Heart left ventricle (tissue), 16 donors: ENCODE results near the gene GRIFIN. TPM values are rescaled to one million over a fixed set of nuclear protein-coding genes. Genes with fewer than 3 reads are reported as not detected.

Experiments used
- ATAC-seq, 4 donors: fragments of 200-7000 bp; cut with Tn5 transposase; one replicate each; pipeline ENCODE4 v1.9.1; 2020 to 2022; ENCODE audit warnings: moderate library complexity in 4 of 4, mild to moderate bottlenecking in 3 of 4, moderate number of reproducible peaks in 1 of 4
- DNase-seq, 5 donors: peaks; one replicate each; pipeline ENCODE4 v3.0.0-alpha.2; 2020
- H3K27ac ChIP-seq, 12 donors: fragments of 200-600 bp; sonication (generic) in 4 of 12; one replicate each; pipeline versions ENCODE4 v1.5.0 to v1.8.0; 2016 to 2022; ENCODE audit warnings: mild to moderate bottlenecking in 2 of 12
- H3K27me3 ChIP-seq, 9 donors: fragments of 200-600 bp; sonication (generic) in 2 of 9; one replicate each; pipeline versions ENCODE4 v1.5.1 to v1.8.0; 2016 to 2022; ENCODE audit warnings: mild to moderate bottlenecking in 3 of 9
- H3K36me3 ChIP-seq, 9 donors: fragments of 200-600 bp; sonication (generic) in 2 of 9; one replicate each; pipeline versions ENCODE4 v1.5.0 to v1.8.0; 2018 to 2022; ENCODE audit warnings: mild to moderate bottlenecking in 2 of 9
- H3K4me1 ChIP-seq, 12 donors: fragments of 200-600 bp; sonication (generic) in 4 of 12; one replicate each; pipeline versions ENCODE4 v1.5.0 to v1.8.0; 2016 to 2022; ENCODE audit warnings: mild to moderate bottlenecking in 3 of 12
- H3K4me3 ChIP-seq, 12 donors: fragments of 200-600 bp; sonication (generic) in 4 of 12; one replicate each; pipeline versions ENCODE4 v1.5.0 to v1.8.0; 2017 to 2022; ENCODE audit warnings: mild to moderate bottlenecking in 9 of 12, moderate library complexity in 4 of 12
- H3K9me3 ChIP-seq, 12 donors: fragments of 200-600 bp; sonication (generic) in 4 of 12; one replicate each; pipeline versions ENCODE4 v1.5.0 to v1.8.0; 2016 to 2022; ENCODE audit warnings: mild to moderate bottlenecking in 1 of 12
- POLR2A ChIP-seq, 2 donors: fragments of 450-650 bp; IDR thresholded peaks; one replicate each; pipeline ENCODE4 v1.6.1; 2017; ENCODE audit warnings: antibody characterized with exemption in 2 of 2, mild to moderate bottlenecking in 2 of 2, moderate library complexity in 2 of 2
- WGBS, 4 donors: extraction: QIAGEN DNeasy Blood & Tissue Kit in 2 of 4; methylation state at CpG; one replicate each; pipeline versions ENCODE4 v1.1.5 to v1.1.7; 2013 to 2018; 5-methylcytosine and 5-hydroxymethylcytosine counted together
- intact Hi-C, 10 donors: fragments of 100-400 bp; cut with DNase I; formaldehyde crosslinking; loops; one replicate each; pipeline versions ENCODE4 v1.11.1 to v1.14.2; 2022
- polyA plus RNA-seq, 2 donors: library from polyadenylated mRNA; stranded (reverse); fragments of 200-250 nt; gene quantifications; one replicate each; pipeline ENCODE4 v1.2.3, GENCODE V29; 2013
- total RNA-seq, 9 donors: library from RNA; depleted of rRNA in 2 of 9; stranded (reverse); fragments of >200 nt in 2 of 9; fragmentation: NEBNext Ultra II Directional in 3 of 9; extraction: Animal tissue kit (Norgen Biotek cat#: 25700) in 3 of 9; gene quantifications; one replicate each; pipeline versions ENCODE4 v1.1.0 to v1.2.4, GENCODE V29; 2016 to 2023
- TF ChIP-seq, protein P1 (sequence below), 12 donors: fragments of 200-600 bp; sonication (generic) in 4 of 12; IDR thresholded peaks; one replicate each; pipeline versions ENCODE4 v1.5.0 to v1.8.0; 2018 to 2022; ENCODE audit warnings: antibody characterized with exemption in 12 of 12, mild to moderate bottlenecking in 5 of 12
- donor health status: ischemic (EF 13 %, LVEDD 7.1; RV severe dilation, severe dysfunction).
- donor health status: healthy with polysubstance abuse.
- donor health status: DM: no; HTN: yes; CAD: no.
- donor health status: DM: no; HTN: no; CAD: no.
- donor health status: ischemic (EF 25% LVEDD 6.9; RV normal size, moderate dysfunction).
- donor health status: ischemic (EF 25% LVEDD 5.7; RV mildly dilated, moderate dysfunction).
- donor health status: healthy.
- donor health status: DM: yes; HTN: yes; CAD: no.
- donor health status: ischemic (EF 35%, LVEDD 5.7; RV mildly dilated, moderate dysfunction).
- donor health status: nonischemic (EF 11% LVEDD 7.7; RV severe dilation, severe dysfunction).
- donor health status: DM: yes; HTN: yes; CAD: no.
- donor health status: PGD.
- donor health status: ischemic (EF 29% LVEDD 5.4; RV normal size, mild dysfunction).
- donor health status: nonischemic (EF 23%, LVEDD 6.1; RV moderate dilation, normal function).

The GRIFIN gene
- total and polyA plus RNA-seq, 11 donors = not detected

DNA sequence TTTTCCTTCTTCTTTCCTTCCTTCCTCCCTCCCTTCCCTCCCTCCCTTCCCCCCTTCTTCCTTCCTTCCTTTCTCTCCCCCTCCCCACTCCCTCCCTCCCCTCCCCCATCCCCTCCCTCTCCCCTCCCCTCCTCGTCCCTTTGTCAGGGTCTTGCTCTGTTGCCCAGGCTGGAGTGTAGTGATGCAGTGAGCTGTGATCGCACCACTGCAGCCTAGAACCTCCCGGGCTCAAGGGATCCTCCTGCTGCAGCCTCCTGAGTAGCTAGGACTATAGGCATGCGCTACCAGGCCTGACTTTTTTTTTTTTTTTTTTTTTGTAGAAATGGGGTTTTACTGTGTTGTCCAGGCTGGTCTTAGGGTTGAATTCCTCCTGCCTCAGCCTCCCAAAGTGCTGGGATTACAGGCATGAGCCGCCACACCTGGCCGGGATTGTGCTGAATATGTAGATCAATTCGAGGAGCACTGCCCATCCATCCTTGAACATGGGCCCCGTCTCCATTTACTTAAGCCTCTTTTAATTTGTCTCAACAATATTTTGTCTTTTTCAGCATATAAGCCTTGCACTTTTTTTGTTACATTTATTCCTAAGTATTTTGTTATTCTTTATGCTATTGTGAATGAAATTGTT is 23.4 kb downstream of the GRIFIN start:
- no peak for ATAC-seq
- Histone ChIP-seq H3K36me3 (no peaks in the 10 kb centered on the region), H3K4me3 (no peak overlapping the region), H3K27ac (no peak overlapping the region), H3K4me1 (peaks cover 0 to 15% (median 11%) of the 10 kb centered on the region in 12 donors), H3K27me3 (no peaks in the 10 kb centered on the region), H3K9me3 (peaks cover 0 to 6% (median 0%) of the 10 kb centered on the region in 12 donors)
- WGBS, 4 donors = 84 to 97% (median 90%) methylated on average over 7 to 8 of the region's 8 CpGs
- intact Hi-C loops = loop anchor here in 5 of 10 donors (5.0 to 10.0 kb wide), 3 partner anchors 112 to 232 kb away; partner anchors contain the start of gene AMZ1 (in 1 of the 5)
- TF ChIP-seq POLR2A (IDR thresholded peaks at IDR 0.05) = no peak
- TF ChIP-seq, protein P1, sequence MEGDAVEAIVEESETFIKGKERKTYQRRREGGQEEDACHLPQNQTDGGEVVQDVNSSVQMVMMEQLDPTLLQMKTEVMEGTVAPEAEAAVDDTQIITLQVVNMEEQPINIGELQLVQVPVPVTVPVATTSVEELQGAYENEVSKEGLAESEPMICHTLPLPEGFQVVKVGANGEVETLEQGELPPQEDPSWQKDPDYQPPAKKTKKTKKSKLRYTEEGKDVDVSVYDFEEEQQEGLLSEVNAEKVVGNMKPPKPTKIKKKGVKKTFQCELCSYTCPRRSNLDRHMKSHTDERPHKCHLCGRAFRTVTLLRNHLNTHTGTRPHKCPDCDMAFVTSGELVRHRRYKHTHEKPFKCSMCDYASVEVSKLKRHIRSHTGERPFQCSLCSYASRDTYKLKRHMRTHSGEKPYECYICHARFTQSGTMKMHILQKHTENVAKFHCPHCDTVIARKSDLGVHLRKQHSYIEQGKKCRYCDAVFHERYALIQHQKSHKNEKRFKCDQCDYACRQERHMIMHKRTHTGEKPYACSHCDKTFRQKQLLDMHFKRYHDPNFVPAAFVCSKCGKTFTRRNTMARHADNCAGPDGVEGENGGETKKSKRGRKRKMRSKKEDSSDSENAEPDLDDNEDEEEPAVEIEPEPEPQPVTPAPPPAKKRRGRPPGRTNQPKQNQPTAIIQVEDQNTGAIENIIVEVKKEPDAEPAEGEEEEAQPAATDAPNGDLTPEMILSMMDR (IDR thresholded peaks at IDR 0.05) = no peak
- DNase-seq = no peak

DNA sequence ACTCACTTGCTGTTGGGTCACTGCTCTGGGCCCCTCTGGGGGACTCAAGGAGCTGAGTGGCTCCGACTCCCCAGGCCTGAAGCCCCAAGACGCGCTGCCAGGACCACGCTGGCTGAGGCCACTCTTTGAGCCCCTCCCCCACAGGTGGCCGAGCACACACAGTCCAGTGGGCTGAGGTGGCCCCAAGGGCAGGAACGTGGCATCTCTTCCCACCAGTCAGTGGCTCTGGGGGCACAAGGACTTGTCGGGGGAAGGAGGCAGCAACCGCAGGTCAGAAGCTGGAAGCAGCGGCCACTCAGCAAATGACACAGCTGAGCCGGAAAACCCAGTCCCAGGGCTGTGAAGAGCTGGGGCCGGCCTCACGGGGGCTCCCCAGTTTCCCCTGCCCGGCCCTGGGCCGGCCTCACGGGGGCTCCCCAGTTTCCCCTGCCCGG is 24.1 kb downstream of the GRIFIN start:
- Histone ChIP-seq H3K4me3 (peak overlapping the region in 11 of 12 donors; percentile 14 to 63 (median 47)), H3K9me3 (peaks cover 0 to 6% (median 0%) of the 10 kb centered on the region in 12 donors), H3K36me3 (peaks cover 0 to 1% (median 0%) of the 10 kb centered on the region in 9 donors), H3K4me1 (peaks cover 0 to 15% (median 11%) of the 10 kb centered on the region in 12 donors), H3K27me3 (no peaks in the 10 kb centered on the region), H3K27ac (peak overlapping the region in 3 of 12 donors; percentile 3 to 33 (median 9))
- peak; percentile 13 to 53 (median 42) for ATAC-seq
- 28 to 37% (median 33%) methylated on average over 13 to 16 of the region's 16 CpGs for WGBS, 4 donors
- intact Hi-C loops = loop anchor here in 5 of 10 donors (5.0 to 10.0 kb wide), 3 partner anchors 113 to 233 kb away; partner anchors contain the start of gene AMZ1 (in 1 of the 5)
- TF ChIP-seq POLR2A (IDR thresholded peaks at IDR 0.05) = no peak
- TF ChIP-seq, protein P1 (IDR thresholded peaks at IDR 0.05) = no peak
- DNase-seq = no peak

DNA sequence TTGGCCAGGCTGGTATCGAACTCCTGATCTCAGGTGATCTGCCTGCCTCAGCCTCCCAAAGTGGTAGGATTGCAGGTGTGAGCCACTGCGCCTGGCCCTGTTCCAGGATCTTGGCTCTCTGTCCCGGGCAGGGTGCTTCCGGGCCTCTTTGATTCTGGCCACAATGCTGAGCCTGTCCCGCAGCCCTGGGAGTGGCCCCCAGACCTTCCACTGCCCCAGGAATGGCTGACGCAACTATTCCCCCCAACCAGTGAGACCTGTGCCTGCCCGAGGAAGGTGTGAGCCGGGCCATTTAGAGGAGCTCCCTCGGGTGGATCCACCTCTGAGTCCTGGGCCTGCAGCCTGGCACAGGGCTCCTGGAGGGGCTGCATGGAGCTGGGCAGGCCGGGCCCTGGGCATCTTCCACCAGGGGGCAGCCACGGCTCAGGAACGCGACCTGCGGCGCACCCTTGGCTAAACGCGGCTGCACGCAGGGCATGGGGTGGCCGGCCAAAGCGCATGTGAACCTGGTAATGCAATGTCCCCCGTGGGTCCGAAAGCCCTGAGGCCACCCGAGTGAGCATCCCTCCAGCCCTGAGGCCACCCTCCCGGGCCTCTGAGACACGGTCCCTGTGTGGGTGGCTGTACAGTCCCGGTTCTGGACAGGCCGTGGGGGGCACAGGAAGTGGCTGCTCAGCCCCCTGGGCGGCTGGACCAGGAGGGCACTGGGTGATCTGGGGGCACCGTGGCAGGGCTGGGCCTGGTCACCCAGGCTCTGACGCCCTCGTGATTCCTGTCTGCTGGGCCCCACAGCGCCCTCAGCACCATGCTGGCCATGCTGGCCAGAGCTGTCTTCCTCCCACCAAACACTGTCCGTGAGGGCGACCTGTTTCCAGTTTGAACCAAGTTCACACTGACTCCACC is 24.8 kb downstream of the GRIFIN start:
- H3K36me3 ChIP-seq = peaks cover 0 to 7% (median 0%) of the 10 kb centered on the region in 9 donors
- peaks cover 0 to 15% (median 11%) of the 10 kb centered on the region in 12 donors for H3K4me1 ChIP-seq
- peak; percentile 92 to 97 (median 96) for ATAC-seq
- H3K27ac ChIP-seq = peak overlapping the region in 5 of 12 donors; percentile 3 to 33 (median 13)
- peak overlapping the region in 11 of 12 donors; percentile 14 to 63 (median 47) for H3K4me3 ChIP-seq
- peaks cover 0 to 6% (median 0%) of the 10 kb centered on the region in 12 donors for H3K9me3 ChIP-seq
- H3K27me3 ChIP-seq = no peaks in the 10 kb centered on the region
- peak; percentile 84 to 94 (median 86) for DNase-seq
- 13 to 28% (median 16%) methylated on average over 10 to 34 of the region's 34 CpGs for WGBS, 4 donors
- TF ChIP-seq POLR2A (IDR thresholded peaks at IDR 0.05) = no peak
- TF ChIP-seq, protein P1 (IDR thresholded peaks at IDR 0.05) = peak; percentile 82 to 95 (median 90)
- intact Hi-C loops = loop anchor here in 8 of 10 donors (1.0 to 10.0 kb wide), 5 partner anchors 113 to 233 kb away; partner anchors contain the start of gene AMZ1 (in 1 of the 8)
